Activated gamma-delta T cell (primary cell): ENCODE measurements around the gene DNAI2.

Experiments
- DNase-seq: peaks from one replicate; lab custom pipeline; 2025; lab: John Stamatoyannopoulos, UW

The DNAI2 gene

DNA sequence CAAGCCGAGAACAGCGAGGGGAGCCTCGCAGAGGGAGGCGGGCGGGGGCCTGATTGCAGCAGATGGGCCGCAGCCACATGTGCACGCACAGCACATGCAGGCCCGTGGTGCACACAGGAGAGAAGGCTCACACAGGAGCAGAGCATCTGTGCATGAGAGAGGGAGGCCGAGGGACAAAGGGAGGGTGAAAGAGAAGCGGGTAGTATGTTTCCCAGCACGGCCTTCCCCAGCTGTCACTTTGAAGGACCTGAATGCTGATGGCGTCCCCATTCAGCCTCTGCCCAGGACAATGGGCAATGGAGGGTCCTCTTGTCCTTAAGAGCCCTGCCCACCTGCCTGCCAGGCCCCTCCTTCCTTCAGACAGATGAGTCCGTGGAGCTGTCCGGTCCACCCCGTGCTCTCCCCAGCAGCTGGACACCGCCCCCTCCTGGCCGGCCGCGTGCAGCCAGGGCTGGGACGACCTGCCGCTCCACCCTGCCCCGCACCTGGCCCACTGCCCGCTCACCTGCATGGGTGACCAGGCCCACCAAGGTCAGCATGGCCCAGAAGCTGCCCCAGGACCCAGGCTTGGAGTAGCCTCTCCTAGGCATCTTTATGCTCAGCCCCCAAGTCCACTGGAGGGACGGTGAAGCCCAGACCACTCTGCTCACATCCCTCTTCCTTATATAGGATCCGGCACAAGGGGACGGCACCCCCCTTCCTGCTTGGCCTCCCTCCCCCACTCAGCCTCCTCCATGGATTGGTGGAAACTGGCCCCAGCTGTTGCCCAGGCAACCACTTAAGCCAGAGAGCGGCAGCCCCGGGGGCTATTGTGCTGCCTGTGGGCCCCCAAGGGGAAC is 87.4 kb downstream of the DNAI2 start, which contains the start of gene BTBD17:
TSS of gene BTBD17 (minus strand) at position 639 of the 839 bp plus-strand sequence. CDS start at position 590, 49 bp downstream.
- DNase-seq: no peak

GRCh38 chr17:74362069-74362405 is 88.0 kb downstream of the DNAI2 start:
- no peak for DNase-seq

DNA sequence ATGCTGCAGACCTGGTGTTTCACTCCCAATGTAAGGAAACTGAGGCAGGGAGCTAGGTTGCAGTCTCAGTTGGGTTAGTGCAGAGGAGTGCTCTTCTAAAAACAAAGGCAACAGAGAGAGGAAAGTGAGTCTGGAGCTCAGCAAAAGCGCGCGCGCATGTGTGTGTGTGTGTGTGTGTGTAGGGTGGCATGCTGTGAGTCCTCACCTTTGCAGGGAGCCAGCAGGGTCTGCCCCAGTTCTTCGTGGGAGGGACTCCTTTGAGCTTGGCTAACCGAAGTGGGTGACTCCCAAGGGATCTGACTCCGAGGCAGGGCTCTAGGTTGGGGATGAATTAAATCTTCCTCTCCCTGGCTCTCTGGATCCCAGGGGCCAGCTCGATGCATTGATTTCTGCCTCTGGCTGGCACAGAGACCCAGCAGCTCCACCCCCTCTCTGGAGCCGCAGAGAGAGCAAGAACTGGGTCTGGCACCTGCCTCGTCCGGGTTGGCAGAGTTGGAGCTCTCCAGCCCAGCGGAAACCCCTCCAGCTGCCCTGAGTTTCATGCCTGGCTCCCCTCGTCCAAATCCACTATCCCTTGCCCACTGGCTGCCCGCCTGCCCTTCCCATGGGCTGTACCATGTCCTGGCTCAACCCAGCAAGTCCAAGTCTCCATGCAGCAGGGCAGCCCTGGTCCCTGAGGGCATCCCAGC is 88.9 kb downstream of the DNAI2 start:
- no peak for DNase-seq
